Neural cell (in vitro differentiated cells): ENCODE measurements around the gene GALNT8. TPM values are rescaled to one million over a fixed set of nuclear protein-coding genes. Genes with fewer than 3 reads are reported as not detected.
"Not testable (repeated sequence)": the region's sequence is repeated elsewhere in the genome, so short reads cannot be mapped to it uniquely, and the experiment has no call there.

ENCODE experiments used
- H2AFZ ChIP-seq: fragments of 200-600, 300-800 bp; sonication (generic), shearing (Covaris generic); 2 replicates; pipeline ENCODE4 v1.6.0; 2014; ENCODE audit warnings: low read depth, mild to moderate bottlenecking, antibody characterized with exemption, low read length, moderate library complexity
- H3F3A ChIP-seq: fragments of 200-600 bp; shearing (Covaris generic); 2 replicates; pipeline ENCODE4 v1.6.1; 2016; ENCODE audit warnings: mild to moderate bottlenecking, moderate library complexity, mixed read lengths, antibody characterized with exemption, low read length; ENCODE audit not compliant: insufficient read depth, poor library complexity, severe bottlenecking
- H3K27ac ChIP-seq: fragments of 200-600, 300-800 bp; sonication (generic), shearing (Covaris generic); 2 replicates; pipeline ENCODE4 v1.5.1; 2014; ENCODE audit warnings: mild to moderate bottlenecking, low read length, moderate library complexity
- H3K27me3 ChIP-seq: fragments of 300-800, 200-600 bp; sonication (generic), shearing (Covaris generic); 2 replicates; pipeline ENCODE4 v1.6.0; 2014; ENCODE audit warnings: mild to moderate bottlenecking, low read depth, low read length, moderate library complexity; ENCODE audit not compliant: insufficient read depth
- H3K36me3 ChIP-seq: fragments of 300-800, 200-600 bp; sonication (generic), shearing (Covaris generic); 2 replicates; pipeline ENCODE4 v1.5.1; 2014; ENCODE audit warnings: mild to moderate bottlenecking, antibody characterized with exemption, low read length, moderate library complexity; ENCODE audit not compliant: insufficient read depth
- H3K4me2 ChIP-seq: fragments of 300-800, 200-600 bp; sonication (generic), shearing (Covaris generic); 2 replicates; pipeline ENCODE4 v1.6.0; 2014; ENCODE audit warnings: mild to moderate bottlenecking, low read length
- H3K4me3 ChIP-seq: fragments of 300-800, 200-600 bp; sonication (generic), shearing (Covaris generic); 2 replicates; pipeline ENCODE4 v1.5.1; 2014; ENCODE audit warnings: mild to moderate bottlenecking, low read length, moderate library complexity
- H3K79me2 ChIP-seq: fragments of 200-600 bp; shearing (Covaris generic); replicated peaks from 2 replicates; pipeline ENCODE4 v1.6.0; 2014; ENCODE audit warnings: mild to moderate bottlenecking, low read length, moderate library complexity; ENCODE audit not compliant: insufficient read depth
- H3K9ac ChIP-seq: fragments of 300-800, 200-600 bp; sonication (generic), shearing (Covaris generic); 2 replicates; pipeline ENCODE4 v1.6.1; 2016; ENCODE audit warnings: mild to moderate bottlenecking, low read length, mixed read lengths
- H3K9me2 ChIP-seq: fragments of 200-600 bp; shearing (Covaris generic); 2 replicates; pipeline ENCODE4 v1.6.1; 2016; ENCODE audit warnings: mild to moderate bottlenecking, low read length, mixed read lengths; ENCODE audit not compliant: insufficient read depth
- H3K9me3 ChIP-seq: fragments of 200-600, 300-800 bp; sonication (generic), shearing (Covaris generic); 2 replicates; pipeline ENCODE4 v1.6.1; 2016; ENCODE audit warnings: mild to moderate bottlenecking, mixed run types, low read length, moderate library complexity, mixed read lengths
- H4K20me1 ChIP-seq: fragments of 200-600 bp; shearing (Covaris generic); 2 replicates; pipeline ENCODE4 v1.6.1; 2016; ENCODE audit warnings: mild to moderate bottlenecking, mixed run types; ENCODE audit not compliant: insufficient read depth
- CTCF ChIP-seq: fragments of 450-650 bp; IDR thresholded peaks from 2 replicates; pipeline ENCODE4 v1.5.1; 2014; ENCODE audit warnings: antibody characterized with exemption, mild to moderate bottlenecking, moderate library complexity; ENCODE audit not compliant: poor library complexity, severe bottlenecking
- EP300 ChIP-seq: fragments of 450-650 bp; conservative IDR thresholded peaks from 2 replicates; pipeline ENCODE4 v1.6.1; 2014; ENCODE audit warnings: antibody characterized with exemption, mild to moderate bottlenecking, moderate library complexity; ENCODE audit not compliant: poor library complexity, severe bottlenecking
- EZH2 ChIP-seq: fragments of 200-600, 300-800 bp; shearing (Covaris generic), sonication (generic); IDR thresholded peaks from 2 replicates; pipeline ENCODE4 v1.6.1; 2014; ENCODE audit warnings: antibody characterized with exemption, low read length, borderline replicate concordance, mild to moderate bottlenecking; ENCODE audit not compliant: insufficient read depth, poor library complexity, severe bottlenecking
- MXI1 ChIP-seq: fragments of 450-650 bp; conservative IDR thresholded peaks from 2 replicates; pipeline ENCODE4 v1.6.1; 2014; ENCODE audit warnings: antibody characterized with exemption, mild to moderate bottlenecking; ENCODE audit not compliant: poor library complexity, severe bottlenecking
- POLR2AphosphoS5 ChIP-seq: IDR thresholded peaks from 2 replicates; pipeline ENCODE4 v1.6.1; 2012
- RAD21 ChIP-seq: fragments of 450-650 bp; conservative IDR thresholded peaks from 2 replicates; pipeline ENCODE4 v1.6.1; 2014; ENCODE audit warnings: antibody characterized with exemption, mild to moderate bottlenecking, moderate library complexity
- REST ChIP-seq: IDR thresholded peaks from 2 replicates; pipeline ENCODE4 v1.6.1; 2012; ENCODE audit warnings: borderline replicate concordance
- SMC3 ChIP-seq: fragments of 450-650 bp; conservative IDR thresholded peaks from 2 replicates; pipeline ENCODE4 v1.6.1; 2014; ENCODE audit warnings: antibody characterized with exemption, mild to moderate bottlenecking, moderate library complexity; ENCODE audit not compliant: poor library complexity
- TAF1 ChIP-seq: IDR thresholded peaks from 2 replicates; pipeline ENCODE4 v1.6.1; 2012; ENCODE audit warnings: low read depth
- polyA plus RNA-seq: library from polyadenylated mRNA; depleted of rRNA; stranded (reverse); fragments of >200 nt; gene quantifications from 2 replicates; pipeline ENCODE4 v1.2.3, GENCODE V29; 2014

GALNT8 gene
- polyA plus RNA-seq, 1 donor from 2014 or later = 25.8 TPM

DNA sequence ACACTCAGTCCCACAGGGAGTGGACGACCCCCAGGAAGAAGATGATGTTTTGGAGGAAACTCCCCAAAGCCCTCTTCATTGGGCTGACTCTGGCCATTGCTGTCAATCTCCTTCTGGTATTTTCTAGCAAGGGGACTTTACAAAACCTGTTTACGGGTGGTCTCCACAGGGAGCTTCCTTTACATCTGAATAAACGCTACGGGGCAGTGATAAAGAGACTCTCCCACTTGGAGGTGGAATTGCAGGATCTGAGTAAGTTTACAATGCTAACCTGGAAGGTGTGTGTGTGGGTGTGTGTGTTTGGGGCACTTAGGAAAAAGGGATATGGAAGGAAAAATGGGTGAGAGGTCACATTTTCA is 416 bp downstream of the GALNT8 start:
- H3K79me2 ChIP-seq = no peaks in the 10 kb centered on the region
- no peaks in the 10 kb centered on the region for H3F3A ChIP-seq
- no peak overlapping the region for H3K4me3 ChIP-seq
- no peak overlapping the region for H2AFZ ChIP-seq
- no peaks in the 10 kb centered on the region for H3K9me3 ChIP-seq
- no peak overlapping the region for H3K27ac ChIP-seq
- no peak overlapping the region for H3K4me2 ChIP-seq
- no peak overlapping the region for H3K9ac ChIP-seq
- no peaks in the 10 kb centered on the region for H3K27me3 ChIP-seq
- H4K20me1 ChIP-seq = no peaks in the 10 kb centered on the region
- TF ChIP-seq TAF1 (no peak), POLR2AphosphoS5 (no peak), MXI1 (no peak), EZH2 (no peak), CTCF (no peak), SMC3 (no peak), RAD21 (no peak), EP300 (no peak), REST (no peak)
- H3K9me2 ChIP-seq = no peaks in the 10 kb centered on the region
- no peaks in the 10 kb centered on the region for H3K36me3 ChIP-seq

DNA sequence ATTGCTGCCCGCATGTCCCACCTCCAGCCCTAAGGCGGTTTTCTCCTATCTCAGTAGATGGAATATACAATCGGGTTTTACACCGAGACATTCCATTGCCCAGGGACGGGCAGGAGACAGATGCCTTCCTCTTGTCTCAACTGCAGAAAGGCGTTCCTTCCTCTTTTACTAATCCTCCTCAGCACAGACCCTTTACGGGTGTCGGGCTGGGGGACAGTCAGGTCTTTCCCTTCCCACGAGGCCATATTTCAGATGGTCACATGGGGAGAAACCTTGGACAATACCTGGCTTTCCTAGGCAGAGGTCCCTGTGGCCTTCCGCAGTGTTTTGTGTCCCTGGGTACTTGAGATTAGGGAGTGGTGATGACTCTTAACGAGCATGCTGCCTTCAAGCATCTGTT is 1.4 kb downstream of the GALNT8 start:
- not testable (repeated sequence) for H3F3A ChIP-seq, H3K27me3 ChIP-seq, H3K4me3 ChIP-seq, H3K36me3 ChIP-seq, H3K4me2 ChIP-seq, H3K9ac ChIP-seq, H2AFZ ChIP-seq, H3K79me2 ChIP-seq, H3K9me3 ChIP-seq, H3K27ac ChIP-seq, H3K9me2 ChIP-seq, H4K20me1 ChIP-seq

DNA sequence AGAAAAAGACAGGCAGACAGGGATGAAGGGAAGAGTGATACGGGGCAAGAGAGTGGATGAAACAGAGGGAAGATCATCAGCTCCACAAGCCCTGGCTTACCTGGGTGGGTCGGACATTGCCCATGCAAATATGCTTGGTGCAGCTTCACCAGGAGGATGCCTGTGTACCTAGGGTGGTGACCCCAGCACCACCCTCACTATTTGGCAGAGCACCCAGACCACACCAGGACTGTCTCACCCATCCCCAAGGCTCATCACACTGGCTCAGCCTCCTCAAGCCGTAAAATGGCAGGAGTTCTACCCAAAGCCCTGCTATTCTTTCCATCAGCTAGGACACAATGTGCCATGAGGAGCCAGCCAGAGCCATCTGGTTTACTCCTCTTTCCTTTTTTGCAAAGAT is 3.0 kb downstream of the GALNT8 start:
- no peaks in the 10 kb centered on the region for H3K79me2 ChIP-seq

More for the DNA sequence above, 3.0 kb downstream of the GALNT8 start:
- Histone ChIP-seq H3K27ac (no peak overlapping the region), H4K20me1 (no peaks in the 10 kb centered on the region), H3K36me3 (peaks cover 6% of the 10 kb centered on the region), H3K9me2 (no peaks in the 10 kb centered on the region), H3K4me2 (no peak overlapping the region), H3K9ac (no peak overlapping the region), H2AFZ (no peak overlapping the region), H3F3A (no peaks in the 10 kb centered on the region), H3K4me3 (no peak overlapping the region), H3K9me3 (no peaks in the 10 kb centered on the region), H3K27me3 (no peaks in the 10 kb centered on the region)
- TF ChIP-seq RAD21 (no peak), TAF1 (no peak), POLR2AphosphoS5 (no peak), SMC3 (no peak), EP300 (no peak), EZH2 (no peak), REST (no peak), CTCF (no peak), MXI1 (no peak)
